HepG2 (cell line): ENCODE results near the gene SLIT1. TPM values are rescaled to one million over a fixed set of nuclear protein-coding genes. Genes with fewer than 3 reads are reported as not detected.

Experiments used
- ATAC-seq: fragments of 200-7000 bp; cut with Tn5 transposase; 3 replicates; pipeline ENCODE4 v1.9.1; 2020; ENCODE audit warnings: mild to moderate bottlenecking, moderate library complexity
- BruUV-seq: library from RNA; stranded (reverse); fragments of 400-500 nt; replicated peaks from 2 replicates; lab custom pipeline; 2021; lab: Mats Ljungman, UMichigan
- CTCF ChIA-PET: fragments of 300-600 bp; formaldehyde crosslinking; extraction: SDS; loops from one replicate; lab custom pipeline; 2021; ENCODE audit warnings: low total read pairs, inconsistent platforms, low intra/inter-chr PET ratio; lab: Yijun Ruan, JAX
- POLR2A ChIA-PET: fragments of 350-600 bp; sonication (Branson Sonifier 250); formaldehyde crosslinking; loops from one replicate; lab custom pipeline; 2020; ENCODE audit warnings: antibody characterized with exemption, inconsistent platforms; lab: Yijun Ruan, JAX
- DNase-seq: peaks from one replicate; pipeline ENCODE4 v3.0.0-alpha.2; 2015; ENCODE audit warnings: low spot score
- FAIRE-seq: peaks from 3 replicates; lab custom pipeline; 2011; peaks lifted over from hg19 to GRCh38; lab: Jason Lieb, UNC
- H2AFZ ChIP-seq: one replicate; pipeline ENCODE4 v1.6.1; 2011; ENCODE audit warnings: low read length, inconsistent platforms
- H3K27ac ChIP-seq: fragments of 300-600 bp; 3 replicates; pipeline ENCODE4 v1.8.0; 2011; ENCODE audit warnings: mixed run types, mild to moderate bottlenecking, mixed read lengths, low read length, inconsistent platforms; ENCODE audit not compliant: insufficient read depth; ENCODE audit errors: extremely low read length
- H3K27me3 ChIP-seq, 2 experiments: fragments of 200-600 bp in 1 of 2; 2 replicates in 1 of 2; 3 replicates in 1 of 2; pipeline versions ENCODE4 v1.6.0 to v1.8.0; 2011; ENCODE audit warnings: low read length in 2 of 2, mild to moderate bottlenecking in 2 of 2, moderate library complexity in 2 of 2, inconsistent platforms in 1 of 2; ENCODE audit not compliant: insufficient read depth in 2 of 2, control insufficient read depth in 1 of 2
- H3K36me3 ChIP-seq, 2 experiments: fragments of 200-600 bp in 1 of 2; replicated peaks in 1 of 2; 2 replicates in 1 of 2; 3 replicates in 1 of 2; pipeline versions ENCODE4 v1.5.1 to v1.8.0; 2011; ENCODE audit warnings: low read length in 2 of 2, inconsistent platforms in 1 of 2; ENCODE audit not compliant: insufficient read depth in 2 of 2, control insufficient read depth in 1 of 2
- H3K4me1 ChIP-seq: 2 replicates; pipeline ENCODE4 v1.5.1; 2012; ENCODE audit warnings: low read length, inconsistent platforms; ENCODE audit not compliant: insufficient read depth
- H3K4me2 ChIP-seq: 2 replicates; pipeline ENCODE4 v1.6.0; 2011; ENCODE audit warnings: low read depth, low read length, inconsistent platforms
- H3K4me3 ChIP-seq, 3 experiments: fragments of 200-600 bp in 1 of 3; sonication (generic), shearing (Covaris generic) in 1 of 3; replicated peaks in 1 of 3; 2 replicates each; pipeline ENCODE4 v1.5.1; 2011 to 2016; ENCODE audit warnings: low read length in 3 of 3, inconsistent platforms in 2 of 3, low read depth in 2 of 3, mild to moderate bottlenecking in 2 of 3, control low read depth in 1 of 3, mixed read lengths in 1 of 3; ENCODE audit not compliant: insufficient read depth in 1 of 3
- H3K79me2 ChIP-seq: one replicate; pipeline ENCODE4 v1.6.1; 2011; ENCODE audit warnings: low read length, inconsistent platforms; ENCODE audit not compliant: insufficient read depth
- H3K9ac ChIP-seq: 2 replicates; pipeline ENCODE4 v1.6.0; 2011; ENCODE audit warnings: mild to moderate bottlenecking, low read depth, low read length, inconsistent platforms; ENCODE audit not compliant: insufficient read depth
- H3K9me3 ChIP-seq: 2 replicates; pipeline ENCODE4 v1.5.1; 2012; ENCODE audit warnings: mild to moderate bottlenecking, low read length
- H4K20me1 ChIP-seq: 2 replicates; pipeline ENCODE4 v1.6.0; 2011; ENCODE audit warnings: inconsistent platforms, mild to moderate bottlenecking, low read length, moderate library complexity; ENCODE audit not compliant: insufficient read depth
- ATM ChIP-seq: fragments of 450-650 bp; IDR thresholded peaks from 2 replicates; pipeline ENCODE4 v1.7.1; 2017; ENCODE audit warnings: mild to moderate bottlenecking, borderline replicate concordance
- CEBPB ChIP-seq: IDR thresholded peaks from 2 replicates; pipeline ENCODE4 v1.6.1; 2011; ENCODE audit warnings: low read depth, low read length, improper control_type of control experiment, borderline replicate concordance
- CTCF ChIP-seq: sonication (generic); formaldehyde crosslinking; IDR thresholded peaks from 2 replicates; pipeline ENCODE4 v1.5.0; 2020; ENCODE audit warnings: mild to moderate bottlenecking, missing genetic modification reagents, moderate library complexity
- ISL2 ChIP-seq: sonication (generic); formaldehyde crosslinking; IDR thresholded peaks from 2 replicates; pipeline ENCODE4 v1.5.0; 2020; ENCODE audit warnings: missing genetic modification reagents
- KAT7 ChIP-seq: IDR thresholded peaks from 2 replicates; pipeline ENCODE4 v1.6.1; 2018; ENCODE audit warnings: borderline replicate concordance, missing compliant biosample characterization
- MLX ChIP-seq: IDR thresholded peaks from 2 replicates; pipeline ENCODE4 v1.6.1; 2016
- MNT ChIP-seq: fragments of 450-650 bp; IDR thresholded peaks from 2 replicates; pipeline ENCODE4 v1.6.1; 2016
- PAWR ChIP-seq: sonication (generic); formaldehyde crosslinking; IDR thresholded peaks from 2 replicates; pipeline ENCODE4 v1.4.0; 2020; ENCODE audit warnings: missing genetic modification reagents, mild to moderate bottlenecking, borderline replicate concordance
- RFX5 ChIP-seq: IDR thresholded peaks from 2 replicates; pipeline ENCODE4 v1.6.1; 2011; ENCODE audit warnings: low read depth, low read length, improper control_type of control experiment
- ZC3H4 ChIP-seq: sonication (generic); formaldehyde crosslinking; IDR thresholded peaks from 2 replicates; pipeline ENCODE4 v1.4.0; 2020; ENCODE audit warnings: missing genetic modification reagents, borderline replicate concordance
- ZNF383 ChIP-seq: sonication (generic); formaldehyde crosslinking; IDR thresholded peaks from 2 replicates; pipeline ENCODE4 v1.4.0; 2020; ENCODE audit warnings: missing genetic modification reagents, mild to moderate bottlenecking, borderline replicate concordance
- ZSCAN29 ChIP-seq: sonication (generic); formaldehyde crosslinking; conservative IDR thresholded peaks from 2 replicates; pipeline ENCODE4 v1.4.0; 2020; ENCODE audit warnings: mild to moderate bottlenecking, missing genetic modification reagents
- WGBS: methylation state at CpG from one replicate; pipeline ENCODE4 v1.1.6; 2017; ENCODE audit warnings: low lambda C conversion rate; 5-methylcytosine and 5-hydroxymethylcytosine counted together
- in situ Hi-C: cut with HindIII; loops from 2 replicates; pipeline ENCODE4 v1.10.0; 2017; ENCODE audit warnings: low pct_unique_long_range_greater_than_20kb; ENCODE audit not compliant: extremely low pct_ligation_motif_present
- intact Hi-C: fragments of 100-400 bp; cut with micrococcal nuclease; formaldehyde crosslinking; loops from one replicate; pipeline ENCODE4 v1.10.0; 2022; ENCODE audit not compliant: unreplicated experiment
- polyA plus RNA-seq, 8 experiments: library from polyadenylated mRNA; depleted of rRNA in 3 of 8; stranded (reverse) in 7 of 8; unstranded in 1 of 8; fragments of >200 nt; fragmentation: Illumina TruSeq in 4 of 8; extraction: Trizol in 4 of 8; gene quantifications; 2 replicates each; pipeline versions ENCODE4 v1.2.1 to v1.2.3, GENCODE V29; 2011 to 2016; ENCODE audit warnings: low read depth in 4 of 8, missing spikeins in 1 of 8, mixed read lengths in 1 of 8; ENCODE audit not compliant: insufficient read depth in 1 of 8
- total RNA-seq, 5 experiments: library from RNA; depleted of rRNA; stranded (reverse); fragments of >200 nt; fragmentation: Illumina TruSeq; extraction: Trizol; gene quantifications; 2 replicates each; pipeline ENCODE4 v1.2.3, GENCODE V29; 2016; ENCODE audit warnings: low read depth in 1 of 5

SLIT1 gene
- total and polyA plus RNA-seq, 2 of the 13 experiments (the other 11 are each of a cell fraction or from before 2014, with no cell fraction given) = 0.09 to 0.33 TPM

- ChIA-PET POLR2A (no interaction called here), CTCF (no interaction called here)
- H3K36me3 ChIP-seq = no peaks in the 10 kb centered on the region
- TF ChIP-seq MNT = no peak
- TF ChIP-seq ATM = no peak
- TF ChIP-seq KAT7 (CRISPR knock-in tag) = no peak
- no peak for TF ChIP-seq PAWR (CRISPR knock-in tag)
- no peak for TF ChIP-seq CTCF (CRISPR knock-in tag)
- no peak for TF ChIP-seq ZC3H4 (CRISPR knock-in tag)
- TF ChIP-seq ZNF383 (CRISPR knock-in tag) = no peak
- TF ChIP-seq ZSCAN29 (CRISPR knock-in tag) = no peak
- no peak for TF ChIP-seq CEBPB
- TF ChIP-seq MLX (CRISPR knock-in tag) = no peak
- no peak for TF ChIP-seq ISL2 (CRISPR knock-in tag)
- TF ChIP-seq RFX5 = no peak
- no peak overlapping the region for H3K27ac ChIP-seq
- no peaks in the 10 kb centered on the region for H3K4me1 ChIP-seq
- H3K9ac ChIP-seq = no peak overlapping the region
- no peaks in the 10 kb centered on the region for H4K20me1 ChIP-seq
- in situ Hi-C loops = no loop called here
- no peak overlapping the region for H3K4me2 ChIP-seq
- WGBS = 26% methylated on average over 19 of the region's 24 CpGs
- intact Hi-C loops = no loop called here
- no peaks in the 10 kb centered on the region for H3K9me3 ChIP-seq
- no peak for DNase-seq
- no peak for FAIRE-seq
- no TSS peak for BruUV-seq
- no peak overlapping the region for H3K4me3 ChIP-seq
- peaks cover 6 to 41% of the 10 kb centered on the region in 2 experiments for H3K27me3 ChIP-seq
- no peaks in the 10 kb centered on the region for H3K79me2 ChIP-seq
- no peak overlapping the region for H2AFZ ChIP-seq
- no peak for ATAC-seq
Measured at GRCh38 chr10:97063983-97064837, 121.5 kb downstream of the SLIT1 start.
